Activated CD4-positive, alpha-beta T cell treated with anti-CD3 and anti-CD28 coated beads for 36 hours (primary cell): Measurements from ENCODE around the gene CCDC85C. TPM values are rescaled to one million over a fixed set of nuclear protein-coding genes. Genes with fewer than 3 reads are reported as not detected.

ENCODE experiments used
- ATAC-seq: fragments of 200-7000 bp; cut with Tn5 transposase; one replicate; pipeline ENCODE4 v1.10.0; 2021; ENCODE audit warnings: mild to moderate bottlenecking, moderate library complexity
- CTCF ChIA-PET: fragments of 350-600 bp; sonication (Branson Sonifier 250); formaldehyde crosslinking; loops from one replicate; lab custom pipeline; 2021; ENCODE audit warnings: antibody characterized with exemption; lab: Charles Lee
- POLR2A ChIA-PET: fragments of 350-600 bp; sonication (Branson Sonifier 250); formaldehyde crosslinking; loops from one replicate; lab custom pipeline; 2021; ENCODE audit warnings: antibody characterized with exemption, inconsistent platforms; lab: Charles Lee
- DNase-seq: peaks from one replicate; pipeline ENCODE4 v3.0.0-alpha.2; 2020
- H3K27ac Mint-ChIP-seq: one replicate; pipeline ENCODE4 v1.8.0; 2021; ENCODE audit warnings: mixed read lengths
- H3K27me3 Mint-ChIP-seq: one replicate; pipeline ENCODE4 v1.8.0; 2021; ENCODE audit warnings: mixed read lengths
- H3K36me3 Mint-ChIP-seq: one replicate; pipeline ENCODE4 v1.8.0; 2021; ENCODE audit warnings: low read depth, mixed read lengths
- H3K4me1 Mint-ChIP-seq: one replicate; pipeline ENCODE4 v1.8.0; 2021; ENCODE audit warnings: mixed read lengths
- H3K4me3 Mint-ChIP-seq: one replicate; pipeline ENCODE4 v1.8.0; 2021; ENCODE audit warnings: mild to moderate bottlenecking, moderate library complexity, mixed read lengths
- H3K9me3 Mint-ChIP-seq: one replicate; pipeline ENCODE4 v1.8.0; 2021; ENCODE audit warnings: low read depth, mixed read lengths
- intact Hi-C, 2 experiments: fragments of 100-400 bp; cut with DNase I in 1 of 2; cut with micrococcal nuclease in 1 of 2; formaldehyde crosslinking; loops; one replicate each; pipeline versions ENCODE4 v1.14.2 to v1.15.1; 2022 to 2024; cut with DNase I, micrococcal nuclease
- total RNA-seq, 2 experiments: library from RNA; stranded (reverse); gene quantifications; one replicate each; pipeline ENCODE4 v1.2.3, GENCODE V29; 2021

CCDC85C gene
- total RNA-seq, 2 experiments from 2014 or later, result 6.1 to 6.2 TPM

DNA sequence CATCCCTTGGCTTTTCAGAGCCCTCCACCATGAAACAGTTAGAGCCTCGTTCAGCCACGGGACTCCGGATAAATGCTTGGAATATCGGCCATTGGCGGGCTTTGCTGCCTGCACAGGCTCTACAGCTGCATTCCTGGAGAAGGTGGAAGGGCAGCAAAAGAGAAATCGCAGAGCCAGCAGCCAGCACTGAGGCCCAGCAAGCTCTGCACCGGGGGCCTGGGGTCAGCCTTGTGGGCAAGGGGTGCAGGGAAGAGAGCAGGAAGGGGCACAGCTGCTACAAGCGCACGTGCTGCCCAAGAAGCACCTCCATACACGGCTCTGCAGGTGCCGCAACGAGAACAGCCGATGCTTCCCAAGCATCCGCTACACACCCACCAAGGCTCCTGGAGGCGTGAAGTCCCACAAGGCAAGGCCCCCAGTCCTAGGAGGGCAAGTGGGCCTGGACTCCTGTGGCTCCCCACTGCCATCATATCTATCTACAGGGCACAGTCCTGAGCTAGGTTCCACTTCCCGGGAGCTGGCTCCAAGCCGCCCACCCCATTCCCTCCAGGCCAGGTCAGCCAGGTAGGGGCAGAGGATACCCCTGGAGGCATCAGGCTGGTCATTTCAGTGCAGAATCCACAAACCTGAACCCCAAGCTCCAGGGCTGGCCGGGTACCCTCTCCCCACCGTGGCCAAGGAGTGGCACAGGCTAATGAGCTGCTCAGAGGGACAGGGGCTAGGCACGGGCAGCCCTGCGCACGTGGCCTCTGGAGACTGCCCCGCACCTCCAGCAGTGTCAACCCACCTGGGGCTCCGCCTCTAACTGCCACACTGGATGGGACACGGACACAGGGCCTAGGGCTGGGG is 82.6 kb downstream of the CCDC85C start:
- H3K4me1 Mint-ChIP-seq, result peaks cover 10% of the 10 kb centered on the region
- ChIA-PET POLR2A (no interaction called here), CTCF (no interaction called here)
- intact Hi-C loops, result no loop called here
- no peaks in the 10 kb centered on the region for H3K27me3 Mint-ChIP-seq
- H3K27ac Mint-ChIP-seq, result no peak overlapping the region
- no peak overlapping the region for H3K4me3 Mint-ChIP-seq
- no peak for ATAC-seq
- no peaks in the 10 kb centered on the region for H3K36me3 Mint-ChIP-seq
- H3K9me3 Mint-ChIP-seq, result no peaks in the 10 kb centered on the region
- no peak for DNase-seq

DNA sequence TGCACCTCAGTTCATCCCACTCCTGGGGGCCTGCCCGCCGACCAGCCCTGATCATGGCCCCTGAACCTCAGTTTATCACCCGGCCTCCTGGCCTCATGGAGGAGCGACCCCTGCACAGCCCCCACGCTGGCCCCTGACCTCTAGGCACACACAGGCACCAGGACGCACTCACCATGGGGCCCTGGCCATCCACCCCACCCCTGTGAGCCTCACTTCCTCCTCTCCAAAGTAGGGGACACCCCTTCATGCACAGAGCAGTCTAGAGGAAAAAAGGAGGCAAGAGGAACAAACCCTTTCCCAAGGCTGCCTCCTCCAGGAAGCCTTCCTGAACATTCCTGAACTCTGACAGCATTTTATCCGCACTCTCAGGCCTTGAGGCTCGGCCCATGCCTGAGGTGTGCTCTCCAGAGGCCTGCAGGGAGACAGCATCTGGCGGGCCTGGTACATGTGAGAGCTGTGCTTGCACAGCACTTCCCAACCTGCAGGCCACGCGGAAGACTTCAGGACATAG is 83.4 kb downstream of the CCDC85C start:
- H3K4me3 Mint-ChIP-seq, result no peak overlapping the region
- no peak overlapping the region for H3K27ac Mint-ChIP-seq
- ChIA-PET POLR2A (no interaction called here), CTCF (no interaction called here)
- peaks cover 10% of the 10 kb centered on the region for H3K4me1 Mint-ChIP-seq
- H3K9me3 Mint-ChIP-seq, result no peaks in the 10 kb centered on the region
- no peak for DNase-seq
- intact Hi-C loops, result no loop called here
- H3K36me3 Mint-ChIP-seq, result no peaks in the 10 kb centered on the region
- ATAC-seq, result no peak
- H3K27me3 Mint-ChIP-seq, result no peaks in the 10 kb centered on the region

DNA sequence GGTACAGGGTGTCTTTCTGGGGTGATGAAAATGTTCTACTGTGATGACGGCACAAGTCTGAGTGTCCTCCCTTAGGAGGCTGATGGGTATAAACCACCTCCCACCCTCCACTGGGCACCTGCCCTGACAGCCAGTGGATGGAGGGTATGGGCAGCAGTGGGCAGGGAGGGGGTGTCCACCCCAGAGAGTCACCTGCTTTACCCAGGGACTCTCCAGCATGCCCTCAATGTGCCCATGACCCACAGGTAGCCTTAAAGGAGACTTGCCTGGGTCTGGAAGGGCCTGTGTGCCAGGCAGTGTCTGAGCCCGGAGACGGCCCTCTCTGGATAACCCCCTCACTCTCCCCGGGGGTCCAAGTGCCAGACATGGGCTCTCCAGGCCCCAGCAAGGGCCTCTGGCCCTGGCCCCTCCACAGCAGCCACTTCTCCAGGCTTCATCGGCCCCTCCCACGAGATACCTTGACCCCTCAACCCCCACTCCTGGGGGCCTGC is 84.0 kb downstream of the CCDC85C start:
- DNase-seq (no peak), ATAC-seq (no peak)
- intact Hi-C loops, result no loop called here
- ChIA-PET CTCF (interaction anchor here (0.6 to 0.9 kb wide), 3 partner anchors 82 to 111 kb away, joined by 3 to 5 read pairs (median 3); no protein-coding TSS in a partner anchor), POLR2A (no interaction called here)
- no peaks in the 10 kb centered on the region for H3K27me3 Mint-ChIP-seq
- no peak overlapping the region for H3K4me3 Mint-ChIP-seq
- H3K9me3 Mint-ChIP-seq, result no peaks in the 10 kb centered on the region
- no peaks in the 10 kb centered on the region for H3K36me3 Mint-ChIP-seq
- H3K4me1 Mint-ChIP-seq, result peaks cover 5% of the 10 kb centered on the region
- H3K27ac Mint-ChIP-seq, result no peak overlapping the region

DNA sequence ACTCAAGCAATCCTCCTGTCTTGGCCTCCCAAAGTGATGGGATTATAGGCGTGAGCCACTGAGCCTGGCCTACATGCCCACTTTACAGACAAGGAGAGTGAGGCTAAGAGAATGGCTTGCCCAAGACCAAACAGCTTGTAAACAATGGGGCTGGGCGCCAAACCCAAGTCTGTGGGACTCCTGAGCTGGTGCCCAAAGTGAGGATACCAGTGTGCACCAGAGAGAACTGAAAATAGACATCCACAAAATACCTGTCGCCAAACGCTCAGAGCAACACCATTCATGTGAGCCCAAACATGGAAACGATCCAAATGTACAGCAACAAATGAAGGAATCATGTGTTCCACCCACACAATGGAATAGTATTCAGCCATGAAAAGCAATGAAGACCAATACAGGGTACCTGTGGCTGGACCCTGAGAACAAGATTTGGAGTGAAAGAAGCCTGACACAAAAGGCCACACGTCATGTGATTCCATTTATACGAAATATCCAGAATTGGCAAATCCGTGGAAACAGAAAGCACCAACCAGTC is 84.6 kb downstream of the CCDC85C start:
- no peak for ATAC-seq
- Mint-ChIP-seq H3K27ac (no peak overlapping the region), H3K9me3 (no peaks in the 10 kb centered on the region), H3K27me3 (no peaks in the 10 kb centered on the region), H3K4me3 (no peak overlapping the region), H3K36me3 (no peaks in the 10 kb centered on the region), H3K4me1 (peaks cover 2% of the 10 kb centered on the region)
- CTCF ChIA-PET, result interaction anchor here (0.6 to 2.3 kb wide), 4 partner anchors 83 to 112 kb away, joined by 3 to 6 read pairs (median 4); no protein-coding TSS in a partner anchor
- intact Hi-C loops, result no loop called here
- DNase-seq, result no peak
- POLR2A ChIA-PET, result no interaction called here

DNA sequence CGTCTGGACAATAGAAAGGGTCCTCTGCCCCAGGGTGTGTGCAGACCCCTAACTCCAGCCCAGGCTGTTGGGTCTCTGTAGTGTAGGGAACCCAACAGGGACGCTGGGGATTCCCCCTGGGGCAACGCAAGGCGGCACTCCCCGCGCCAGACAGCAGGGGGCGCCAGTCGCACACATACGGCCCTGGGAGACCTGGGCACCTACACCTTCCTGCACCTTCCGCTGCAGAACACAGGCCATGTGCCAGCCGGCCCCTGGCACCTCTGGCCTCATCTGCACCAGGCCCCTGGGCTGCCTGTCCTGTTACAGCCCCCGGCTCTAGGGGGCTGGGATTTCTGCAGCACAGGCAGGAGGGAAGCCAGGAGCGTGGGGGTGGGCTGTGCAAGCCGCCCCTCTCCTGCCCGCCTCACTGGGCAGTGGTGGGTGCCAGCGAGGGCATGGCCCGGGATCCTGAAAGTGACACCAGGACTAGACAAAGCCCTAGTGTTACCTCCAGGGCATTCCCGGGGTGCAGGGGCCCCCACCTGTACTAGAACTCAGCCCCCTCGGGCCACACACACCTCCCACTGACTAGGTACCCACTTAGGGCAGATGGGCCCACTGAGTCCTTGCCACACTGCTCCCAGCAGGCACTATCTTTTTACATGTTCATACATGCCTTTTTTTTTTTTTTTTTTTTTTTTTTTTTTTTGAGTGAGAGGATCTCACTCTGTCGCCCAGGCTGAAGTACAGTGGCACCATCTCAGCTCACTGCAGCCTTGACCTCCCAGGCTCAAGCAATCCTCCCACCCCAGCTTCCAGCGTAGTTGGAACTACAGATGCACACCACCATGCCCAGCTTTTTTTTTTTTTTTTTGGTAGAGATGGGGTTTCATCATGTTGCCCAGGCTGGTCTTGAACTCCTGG is 85.3 kb downstream of the CCDC85C start:
- POLR2A ChIA-PET, result no interaction called here
- CTCF ChIA-PET, result interaction anchor here (0.6 to 2.3 kb wide), 9 partner anchors 36 to 604 kb away, joined by 3 to 6 read pairs (median 3); partner anchors contain the start of gene CYP46A1

DNA sequence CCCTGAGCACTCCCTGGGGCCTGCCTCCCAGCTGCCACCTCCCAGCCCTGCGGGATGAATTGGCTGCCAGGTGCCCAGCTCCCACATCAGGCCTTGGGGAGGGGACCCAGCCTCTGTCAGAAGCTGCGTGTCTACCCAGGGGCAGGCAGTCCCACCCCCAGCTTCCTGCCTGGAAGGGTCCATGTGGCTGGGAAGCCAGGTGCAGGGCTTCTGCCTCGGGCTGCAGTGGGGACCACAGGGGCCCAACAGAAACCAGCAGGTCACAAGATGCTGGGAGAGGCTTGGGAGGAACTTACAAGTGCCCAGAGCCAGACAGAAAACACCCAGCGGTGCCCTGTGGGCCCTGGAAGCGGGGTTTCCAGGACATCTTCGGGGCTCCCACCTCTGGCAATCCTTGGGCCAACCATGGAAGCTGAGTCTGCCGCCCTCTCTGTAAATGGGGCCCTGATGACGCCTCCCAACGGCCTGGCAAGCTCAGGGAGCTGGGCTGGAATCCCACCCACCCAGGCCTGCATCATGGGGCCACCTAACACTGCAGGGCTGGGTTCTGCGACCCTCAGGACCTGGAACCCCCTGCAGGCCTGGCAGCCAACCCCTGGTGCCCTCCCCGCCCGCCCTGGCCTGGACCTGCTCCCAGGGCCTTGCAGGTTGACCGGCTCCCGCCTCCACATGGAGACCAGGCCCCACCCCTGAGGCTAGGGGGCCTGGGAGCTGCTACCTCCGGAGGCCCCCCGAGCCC is 86.2 kb downstream of the CCDC85C start:
- intact Hi-C loops, result loop anchor here (1.0 kb wide), 4 partner anchors 110 to 367 kb away; no protein-coding TSS in a partner anchor
- no peak for ATAC-seq
- no peak overlapping the region for H3K27ac Mint-ChIP-seq
- ChIA-PET CTCF (interaction anchor here (0.6 to 2.3 kb wide), 9 partner anchors 35 to 1409 kb away, joined by 3 to 6 read pairs (median 3); partner anchors contain the start of gene CYP46A1), POLR2A (no interaction called here)
- no peaks in the 10 kb centered on the region for H3K9me3 Mint-ChIP-seq
- no peak overlapping the region for H3K4me3 Mint-ChIP-seq
- H3K4me1 Mint-ChIP-seq, result no peaks in the 10 kb centered on the region
- H3K27me3 Mint-ChIP-seq, result no peaks in the 10 kb centered on the region
- H3K36me3 Mint-ChIP-seq, result no peaks in the 10 kb centered on the region
- DNase-seq, result peak; percentile 4

More for the DNA sequence above, 85.3 kb downstream of the CCDC85C start:
- no peaks in the 10 kb centered on the region for H3K27me3 Mint-ChIP-seq
- ATAC-seq (peak; percentile 93), DNase-seq (peak; percentile 91)
- no peak overlapping the region for H3K27ac Mint-ChIP-seq
- no peaks in the 10 kb centered on the region for H3K9me3 Mint-ChIP-seq
- intact Hi-C loops, result loop anchor here (1.0 kb wide), 4 partner anchors 110 to 367 kb away; no protein-coding TSS in a partner anchor
- H3K4me1 Mint-ChIP-seq, result no peaks in the 10 kb centered on the region
- no peak overlapping the region for H3K4me3 Mint-ChIP-seq
- no peaks in the 10 kb centered on the region for H3K36me3 Mint-ChIP-seq

DNA sequence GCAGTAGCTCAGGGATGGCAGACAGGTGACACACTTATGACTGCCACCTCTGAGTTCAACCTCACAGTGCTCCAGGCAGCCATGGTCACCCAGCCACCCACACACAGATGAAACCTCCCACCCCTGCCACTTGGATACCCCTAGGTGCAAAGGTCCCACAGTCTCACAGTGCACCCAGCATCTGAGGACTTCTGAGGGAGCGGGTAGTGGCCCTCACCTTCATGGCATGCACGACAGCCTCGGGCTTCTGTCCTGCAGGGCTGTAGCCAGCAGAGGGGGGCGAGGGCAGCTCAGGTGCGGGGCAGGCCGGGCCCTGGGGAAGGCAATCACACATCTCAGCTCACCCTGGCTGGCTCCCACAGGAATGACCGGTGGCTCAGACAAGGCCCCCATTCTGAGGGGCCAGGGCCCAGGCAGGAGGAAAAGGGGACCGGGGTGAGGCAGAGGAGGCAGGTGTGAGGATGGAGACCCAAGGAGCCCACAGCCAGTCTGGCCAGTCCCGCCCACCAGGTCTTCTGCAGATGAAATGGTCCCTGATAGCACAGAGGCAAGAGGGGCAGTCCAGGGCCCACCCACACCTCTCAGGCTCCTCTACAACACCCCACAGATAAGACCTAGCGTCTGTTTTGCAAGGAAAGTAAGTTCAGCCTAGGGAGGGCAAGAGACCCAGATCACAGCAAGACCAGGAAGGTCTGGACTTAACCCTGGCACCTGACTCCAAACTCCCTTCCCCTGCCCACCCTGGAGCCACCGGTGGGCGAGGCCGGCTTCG is 87.0 kb downstream of the CCDC85C start:
- intact Hi-C loops, result no loop called here
- no peak for ATAC-seq
- POLR2A ChIA-PET, result no interaction called here
- CTCF ChIA-PET, result interaction anchor here (0.7 to 2.3 kb wide), 8 partner anchors 57 to 1408 kb away, joined by 3 to 6 read pairs (median 3); partner anchors contain the start of gene CYP46A1
- DNase-seq, result no peak
- Mint-ChIP-seq H3K36me3 (no peaks in the 10 kb centered on the region), H3K9me3 (no peaks in the 10 kb centered on the region), H3K4me1 (no peaks in the 10 kb centered on the region), H3K27ac (no peak overlapping the region), H3K4me3 (no peak overlapping the region), H3K27me3 (no peaks in the 10 kb centered on the region)

DNA sequence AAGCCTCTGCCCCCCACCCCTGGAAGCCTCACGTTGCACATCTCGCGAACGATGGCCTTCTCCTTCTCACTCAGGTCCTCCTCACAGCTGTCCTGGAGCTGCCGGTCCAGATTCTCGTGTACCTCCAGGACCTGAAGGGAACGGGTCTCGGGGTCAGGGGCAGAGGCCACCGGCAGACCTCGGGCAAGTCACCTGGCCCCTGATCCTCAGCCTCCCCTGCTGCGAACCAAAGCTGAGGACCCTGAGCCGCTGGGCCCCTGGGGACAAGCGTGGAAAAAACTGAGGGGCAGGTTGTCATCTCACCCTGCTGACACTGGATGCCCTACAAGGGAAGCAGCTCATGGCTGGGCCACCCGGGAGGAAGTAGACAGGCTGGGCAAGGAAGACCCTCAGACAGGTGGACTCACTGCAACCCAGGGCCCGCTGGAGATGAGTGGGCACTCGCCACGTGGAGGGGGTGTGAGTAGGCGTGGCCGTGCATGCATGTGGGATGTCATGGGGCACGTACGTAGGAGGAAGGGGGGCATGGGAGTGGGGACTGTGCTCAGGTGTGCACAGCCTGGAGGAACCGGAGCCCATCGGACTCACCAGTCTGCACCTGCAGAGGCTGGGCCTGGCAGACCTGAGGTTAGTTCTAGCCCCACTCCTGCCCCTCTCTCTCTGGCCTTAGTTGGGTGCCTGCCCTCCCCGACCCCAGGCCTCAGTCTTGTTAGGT is 87.7 kb downstream of the CCDC85C start:
- DNase-seq (no peak), ATAC-seq (no peak)
- intact Hi-C loops, result no loop called here
- POLR2A ChIA-PET, result no interaction called here
- Mint-ChIP-seq H3K4me3 (no peak overlapping the region), H3K9me3 (no peaks in the 10 kb centered on the region), H3K4me1 (no peaks in the 10 kb centered on the region), H3K36me3 (no peaks in the 10 kb centered on the region), H3K27me3 (no peaks in the 10 kb centered on the region), H3K27ac (no peak overlapping the region)
- CTCF ChIA-PET, result interaction anchor here (0.6 to 0.8 kb wide), 3 partner anchors 58 to 116 kb away, joined by 3 to 5 read pairs (median 3); no protein-coding TSS in a partner anchor

DNA sequence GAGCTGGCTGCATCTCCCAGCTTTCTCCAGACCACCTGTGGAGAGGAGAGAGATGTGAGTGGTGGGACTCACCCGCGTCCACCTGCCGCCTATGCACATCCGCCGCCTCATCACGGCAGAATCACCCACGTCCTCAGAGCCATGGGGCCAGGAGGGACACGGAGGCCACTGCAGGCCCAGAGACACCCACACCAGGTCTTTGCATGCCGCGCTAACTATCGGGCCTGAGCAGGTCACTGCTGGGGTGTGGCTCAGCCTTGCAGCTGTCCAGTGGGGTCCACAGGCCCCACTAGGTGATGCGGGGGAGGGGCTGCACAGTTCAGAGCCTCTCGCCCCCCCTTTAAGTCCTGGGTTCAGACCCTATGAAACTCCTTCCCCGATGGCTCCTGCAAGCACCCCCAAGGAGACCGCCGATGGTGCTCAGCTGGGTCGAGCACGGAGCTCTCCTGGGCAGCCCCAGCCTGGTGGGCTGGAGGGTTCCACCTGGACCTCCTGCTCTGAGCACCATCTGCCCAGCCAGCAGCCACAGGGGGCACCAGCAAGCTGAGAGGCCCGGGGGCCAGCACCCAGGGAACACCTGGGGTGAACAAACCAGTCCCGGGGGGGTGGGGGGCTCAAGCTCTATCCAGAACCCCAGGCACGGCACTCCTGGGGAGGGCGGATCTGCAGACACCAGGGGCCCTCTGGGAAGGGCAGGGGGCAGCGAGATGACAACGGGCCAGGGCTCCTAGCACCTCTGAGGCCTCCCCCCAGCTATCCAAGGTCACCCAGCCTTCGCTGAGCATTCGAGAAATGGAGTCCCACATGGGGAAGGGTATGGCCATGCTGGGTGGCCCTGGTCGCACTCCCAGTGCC is 88.5 kb downstream of the CCDC85C start:
- CTCF ChIA-PET, result interaction anchor here (0.6 kb wide), 1 partner anchor 86 kb away, joined by 5 read pairs; no protein-coding TSS in a partner anchor

More for the DNA sequence above, 88.5 kb downstream of the CCDC85C start:
- Mint-ChIP-seq H3K27me3 (no peaks in the 10 kb centered on the region), H3K27ac (no peak overlapping the region), H3K4me3 (no peak overlapping the region), H3K9me3 (no peaks in the 10 kb centered on the region), H3K36me3 (no peaks in the 10 kb centered on the region), H3K4me1 (no peaks in the 10 kb centered on the region)
- ATAC-seq, result no peak
- no peak for DNase-seq
- POLR2A ChIA-PET, result no interaction called here
- intact Hi-C loops, result no loop called here
